ENCODE results near the gene HELZ2.
"Not testable (repeated sequence)": the region's sequence is repeated elsewhere in the genome, so short reads cannot be mapped to it uniquely, and the experiment has no call there.

HELZ2 gene

GRCh38 chr20:63564036-63564810, 9.8 kb downstream of the HELZ2 start:
- no peak for DNase-seq (ENCODE audit: low read depth)

DNA sequence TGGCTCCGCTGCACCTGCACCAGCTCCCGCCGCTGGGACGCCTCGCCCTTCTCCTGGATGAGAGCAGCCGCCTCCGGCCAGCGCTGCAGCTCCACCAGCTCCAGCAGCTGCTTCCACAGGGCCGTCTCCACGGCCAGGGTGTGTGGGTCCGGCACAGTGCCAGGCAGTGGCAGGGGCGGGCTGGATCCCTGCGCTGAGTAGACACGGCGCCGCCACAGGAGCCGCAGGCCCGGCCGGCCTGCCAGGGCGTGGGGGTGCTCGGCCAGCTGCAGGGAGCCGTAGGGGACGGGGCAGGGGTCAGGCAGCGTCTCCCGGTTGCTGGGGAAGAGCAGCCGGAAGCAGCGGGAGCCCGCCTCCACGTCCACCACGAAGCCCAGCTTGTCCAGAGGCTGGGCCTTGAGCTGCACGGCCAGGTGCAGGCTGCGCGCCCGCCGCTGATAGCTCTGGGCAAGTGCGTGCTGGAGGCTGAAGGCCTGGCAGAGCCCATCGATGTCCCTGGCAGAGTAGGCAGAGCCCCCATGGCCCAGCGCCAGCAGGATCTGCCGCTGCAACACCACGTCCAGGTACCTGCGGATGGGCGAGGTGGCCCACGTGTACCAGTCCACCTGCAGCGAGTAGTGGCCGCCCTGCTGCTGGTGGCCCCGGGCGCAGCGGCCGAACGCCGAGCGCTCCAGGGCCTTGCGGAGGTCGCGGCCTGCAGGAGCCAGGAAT, 10.7 kb downstream of the HELZ2 start:
- DNase-seq (ENCODE audit: low read depth), result no peak

DNA sequence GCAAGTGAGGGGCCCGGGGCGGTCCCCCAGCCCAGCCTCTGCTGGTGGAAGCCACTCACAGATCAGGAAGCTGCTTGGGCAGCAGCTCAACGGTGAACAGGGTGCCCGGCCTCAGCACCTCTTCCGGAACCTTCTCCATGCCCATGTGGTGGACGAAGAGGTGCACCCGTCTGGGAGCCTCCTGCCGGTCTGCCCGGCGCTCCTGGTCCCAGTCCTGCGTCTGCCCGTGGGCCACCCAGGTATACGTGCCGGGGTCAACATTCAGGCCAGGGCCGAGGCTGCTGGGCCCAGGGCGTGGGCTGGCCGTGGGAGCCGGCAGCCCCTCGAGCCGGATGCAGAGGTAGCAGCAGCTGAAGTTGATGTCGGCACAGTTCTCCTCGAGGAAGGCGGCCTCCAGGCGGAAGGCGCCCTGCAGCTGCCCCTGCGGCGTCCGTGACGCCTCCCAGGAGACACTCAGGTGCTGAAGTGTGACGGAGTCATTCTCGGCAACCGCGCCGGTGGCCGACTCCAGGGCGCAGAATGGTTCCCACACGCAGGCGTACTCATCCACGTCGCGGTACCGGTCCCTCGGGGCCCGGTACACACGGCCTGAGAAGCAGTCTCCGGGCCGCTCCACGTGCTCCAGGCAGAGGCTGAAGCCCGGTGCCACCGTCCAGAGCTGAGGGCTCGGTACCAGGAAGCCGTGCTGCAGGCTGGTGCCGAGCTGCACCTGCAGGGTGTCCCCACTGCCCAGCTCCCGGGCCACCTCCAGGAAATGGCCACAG, 11.4 kb downstream of the HELZ2 start:
- no peak for DNase-seq (ENCODE audit: low read depth)

- DNase-seq (ENCODE audit: low read depth), result no peak
These were observed 12.2 kb downstream of the HELZ2 start for GRCh38 chr20:63561624-63562396.

DNA sequence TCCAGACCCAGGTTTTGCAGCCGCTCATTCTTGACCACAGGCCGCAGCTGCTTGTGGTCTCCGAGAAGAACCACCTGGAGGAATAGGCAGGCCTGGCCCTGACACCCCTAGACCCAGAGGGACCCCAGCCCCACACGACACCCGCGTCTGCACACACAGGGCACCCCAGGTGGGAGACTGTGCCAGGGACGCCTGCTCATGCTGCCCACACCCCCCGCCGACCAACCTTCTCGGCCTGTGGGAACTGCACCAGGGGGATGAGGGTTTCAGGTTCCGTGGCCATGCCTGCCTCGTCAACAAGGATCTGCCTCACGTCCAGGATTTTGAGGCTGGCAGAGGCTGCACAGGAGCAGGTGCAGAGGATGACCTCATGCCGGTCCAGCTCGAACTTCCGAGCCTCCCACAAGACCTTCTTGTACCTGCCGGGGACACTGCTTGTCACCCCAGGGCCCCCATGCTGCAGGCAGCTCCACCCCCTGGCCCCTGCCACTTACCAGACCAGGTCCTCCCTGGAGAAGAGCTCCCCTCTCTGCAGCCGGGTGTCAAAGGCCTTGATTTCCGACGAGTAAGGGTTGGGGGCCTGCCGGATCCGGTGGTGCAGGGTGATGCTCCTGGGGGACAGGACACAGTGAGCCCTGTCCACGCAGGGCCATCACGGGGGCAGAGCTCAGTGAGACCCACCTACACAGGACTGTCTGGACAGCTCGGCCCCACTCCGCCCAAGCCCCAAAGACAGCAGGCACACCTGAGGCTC, 13.0 kb downstream of the HELZ2 start:
- DNase-seq (ENCODE audit: low read depth), result no peak

- DNase-seq (ENCODE audit: low read depth), result no peak
These were observed 13.7 kb downstream of the HELZ2 start for GRCh38 chr20:63560333-63560805.

GRCh38 chr20:63559485-63560332, 14.3 kb downstream of the HELZ2 start:
- not testable (repeated sequence) for DNase-seq (ENCODE audit: low read depth)

GRCh38 chr20:63558804-63559484, 15.1 kb downstream of the HELZ2 start:
- no peak for DNase-seq (ENCODE audit: low read depth)

DNA sequence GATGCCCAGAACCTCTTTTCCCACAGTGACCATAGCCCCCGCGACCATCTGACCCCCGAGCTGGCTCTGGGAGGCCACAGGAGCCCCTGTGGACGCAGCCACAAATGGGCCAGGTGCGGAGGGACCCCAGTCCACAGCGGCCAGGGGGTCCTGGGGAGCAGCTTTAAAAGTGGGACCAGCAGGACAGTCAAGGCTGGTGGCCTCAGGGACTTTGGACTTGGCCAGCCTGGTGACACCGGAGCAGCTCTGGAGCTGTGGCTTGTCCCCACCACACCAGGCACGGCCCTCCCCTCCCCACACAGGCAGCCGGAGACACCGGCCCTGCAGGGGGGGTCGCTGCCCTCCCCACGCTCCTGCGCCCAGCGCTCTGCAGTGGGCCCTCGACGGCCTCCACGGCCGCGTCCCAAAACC, 16.6 kb downstream of the HELZ2 start:
- DNase-seq (ENCODE audit: low read depth), result no peak

DNA sequence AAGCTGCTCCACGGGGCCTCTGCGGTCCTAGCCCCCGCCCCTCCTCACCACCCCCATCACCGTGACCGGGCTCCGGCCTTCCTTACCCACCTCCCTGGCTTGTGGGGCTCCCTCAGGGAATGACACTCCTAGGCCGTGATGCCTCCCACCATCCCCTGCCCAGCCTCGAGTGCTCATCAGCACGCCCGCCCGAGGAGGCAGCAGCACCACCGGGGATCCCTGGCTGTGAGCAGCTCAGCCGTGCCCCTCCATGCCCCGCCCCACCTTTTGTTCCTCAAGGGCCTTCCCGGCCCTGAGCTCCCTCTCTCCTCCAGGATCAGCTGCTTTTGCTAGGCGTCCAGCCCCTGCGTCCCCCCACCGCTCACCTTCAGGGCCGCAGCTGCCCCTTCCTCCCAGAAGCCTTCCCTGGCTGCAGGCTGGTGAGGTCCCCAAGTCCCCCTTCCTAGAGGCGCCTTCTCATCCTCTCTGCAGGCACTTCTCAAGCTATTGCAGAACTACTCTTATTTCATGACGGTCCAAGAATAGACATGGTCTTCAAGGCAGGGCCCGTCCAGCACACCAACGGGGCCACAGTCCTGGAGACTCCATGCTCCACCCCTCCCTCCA, 17.1 kb downstream of the HELZ2 start:
- DNase-seq (ENCODE audit: low read depth), result no peak

DNA sequence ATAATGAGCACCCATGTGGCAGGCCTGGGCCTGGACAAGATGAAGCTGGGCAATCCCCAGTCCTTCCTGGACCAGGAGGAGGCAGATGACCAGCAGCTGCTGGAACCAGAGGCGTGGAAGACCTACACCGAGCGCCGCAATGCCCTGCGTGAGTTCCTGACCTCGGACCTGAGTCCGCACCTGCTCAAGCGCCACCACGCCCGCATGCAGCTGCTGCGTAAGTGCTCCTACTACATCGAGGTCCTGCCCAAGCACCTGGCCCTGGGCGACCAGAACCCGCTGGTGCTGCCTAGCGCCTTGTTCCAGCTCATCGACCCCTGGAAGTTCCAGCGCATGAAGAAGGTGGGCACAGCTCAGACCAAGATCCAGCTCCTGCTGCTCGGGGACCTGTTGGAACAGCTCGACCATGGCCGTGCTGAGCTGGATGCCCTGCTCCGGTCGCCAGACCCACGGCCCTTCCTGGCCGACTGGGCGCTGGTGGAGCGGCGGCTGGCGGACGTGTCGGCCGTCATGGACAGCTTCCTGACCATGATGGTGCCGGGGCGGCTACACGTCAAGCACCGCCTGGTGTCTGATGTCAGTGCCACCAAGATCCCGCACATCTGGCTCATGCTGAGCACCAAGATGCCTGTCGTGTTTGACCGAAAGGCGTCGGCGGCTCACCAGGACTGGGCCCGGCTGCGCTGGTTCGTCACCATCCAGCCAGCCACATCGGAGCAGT, 18.2 kb downstream of the HELZ2 start:
- no peak for DNase-seq (ENCODE audit: low read depth)

DNA sequence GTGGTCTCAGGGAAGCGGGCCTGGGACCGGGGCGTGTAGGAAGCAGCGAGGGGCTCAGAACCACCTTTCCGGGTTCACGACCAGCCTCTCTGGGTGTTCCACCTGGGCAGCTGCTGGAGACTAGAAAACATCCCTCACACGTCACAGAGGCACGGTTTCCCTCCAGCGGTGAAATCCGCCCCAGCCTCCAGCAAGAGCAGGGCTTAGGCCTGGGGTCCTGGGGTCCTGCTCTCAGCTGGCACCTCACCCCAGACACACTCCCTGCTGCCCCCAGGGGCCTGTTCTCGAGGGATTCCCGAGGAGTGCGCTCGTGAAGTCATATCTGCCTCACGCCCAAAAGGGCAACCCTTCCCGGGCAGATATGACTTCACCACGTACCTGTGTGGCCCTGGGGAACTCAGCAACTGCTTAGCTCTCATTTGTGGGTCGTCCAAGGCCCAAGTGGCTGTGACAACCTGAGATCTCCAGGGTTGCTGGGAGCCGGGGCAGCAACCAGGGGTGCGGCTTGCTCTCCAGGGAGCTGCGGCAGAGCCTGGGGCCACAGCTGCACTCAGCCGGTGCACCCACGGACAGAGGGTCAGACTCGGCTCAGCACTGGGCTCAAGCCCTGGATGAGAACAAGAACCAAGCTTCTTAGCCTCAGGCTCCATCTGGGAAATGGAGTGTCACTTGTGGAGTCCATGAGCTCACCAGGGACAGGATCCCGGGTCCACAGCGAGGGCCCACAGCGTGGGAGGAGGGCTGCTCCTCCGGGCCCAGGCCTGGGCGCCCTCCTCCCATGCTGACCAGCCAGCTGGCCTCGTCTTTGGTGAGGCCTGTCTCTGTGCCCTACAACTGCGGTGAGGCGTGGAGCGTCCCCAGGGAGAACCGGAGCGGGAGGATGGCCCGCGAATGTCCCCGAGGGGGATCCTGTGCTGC, 19.4 kb downstream of the HELZ2 start:
- no peak for DNase-seq (ENCODE audit: low read depth)

DNA sequence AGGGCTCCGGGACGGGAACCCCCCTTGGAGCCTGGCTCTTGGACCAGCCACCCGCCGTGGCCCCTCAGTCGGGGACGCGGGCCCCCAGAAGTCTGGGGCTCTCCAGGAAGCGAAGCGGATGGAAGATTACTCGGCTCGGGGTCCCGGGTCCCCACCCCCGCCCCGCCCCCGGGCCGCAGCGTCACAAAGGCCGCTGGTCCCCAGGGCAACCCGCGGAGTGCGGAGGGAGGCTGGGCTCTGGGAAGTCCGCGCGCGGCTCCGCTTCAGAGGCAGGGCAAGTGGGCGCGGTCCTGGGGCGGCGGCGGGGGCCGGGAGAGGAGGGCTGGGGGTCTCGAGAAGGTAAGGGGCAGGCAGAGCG, 20.1 kb downstream of the HELZ2 start, which contains the start of gene FNDC11:
Gene FNDC11 (plus strand): TSS at position 227 of the 358 bp plus-strand sequence. CDS start 1,505 bp downstream, outside the sequence.
- DNase-seq (ENCODE audit: low read depth), result no peak

- DNase-seq (ENCODE audit: low read depth), result no peak
These were observed 20.6 kb downstream of the HELZ2 start for GRCh38 chr20:63553251-63553932.

- no peak for DNase-seq (ENCODE audit: low read depth)
These were observed 21.4 kb downstream of the HELZ2 start for GRCh38 chr20:63552481-63553249.

DNA sequence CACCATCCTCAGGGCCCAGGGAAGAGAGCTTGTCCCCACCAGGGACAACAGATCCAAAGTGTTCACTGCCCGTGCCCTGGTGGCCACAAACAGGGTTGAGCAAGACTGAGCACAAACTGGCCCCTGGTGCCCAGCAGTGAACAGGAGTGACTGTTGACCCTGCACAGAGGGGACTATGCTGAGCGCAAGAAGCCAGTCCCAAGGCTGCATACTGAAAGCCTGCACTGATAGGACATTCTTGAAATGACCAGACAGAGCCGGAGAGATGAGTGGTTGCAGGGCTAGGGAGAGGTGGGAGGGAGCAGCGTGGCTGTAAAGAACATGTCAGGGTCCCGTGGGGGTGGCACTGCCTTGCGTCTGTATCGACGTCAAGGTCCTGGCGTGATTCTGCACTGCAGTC, 23.0 kb downstream of the HELZ2 start:
- DNase-seq (ENCODE audit: low read depth), result no peak

Data from non-pigmented ciliary epithelial cell (primary cell).